HepG2 (cell line): ENCODE measurements around the gene DSE. TPM values are rescaled to one million over a fixed set of nuclear protein-coding genes. Genes with fewer than 3 reads are reported as not detected.

Source experiments
- ATAC-seq: fragments of 200-7000 bp; cut with Tn5 transposase; 3 replicates; pipeline ENCODE4 v1.9.1; 2020; ENCODE audit warnings: mild to moderate bottlenecking, moderate library complexity
- BruUV-seq: library from RNA; stranded (reverse); fragments of 400-500 nt; replicated peaks from 2 replicates; lab custom pipeline; 2021; lab: Mats Ljungman, UMichigan
- CTCF ChIA-PET: fragments of 300-600 bp; formaldehyde crosslinking; extraction: SDS; loops from one replicate; lab custom pipeline; 2021; ENCODE audit warnings: low total read pairs, inconsistent platforms, low intra/inter-chr PET ratio; lab: Yijun Ruan, JAX
- POLR2A ChIA-PET: fragments of 350-600 bp; sonication (Branson Sonifier 250); formaldehyde crosslinking; loops from one replicate; lab custom pipeline; 2020; ENCODE audit warnings: antibody characterized with exemption, inconsistent platforms; lab: Yijun Ruan, JAX
- DNase-seq: peaks from one replicate; pipeline ENCODE4 v3.0.0-alpha.2; 2015; ENCODE audit warnings: low spot score
- FAIRE-seq: peaks from 3 replicates; lab custom pipeline; 2011; peaks lifted over from hg19 to GRCh38; lab: Jason Lieb, UNC
- H2AFZ ChIP-seq: one replicate; pipeline ENCODE4 v1.6.1; 2011; ENCODE audit warnings: low read length, inconsistent platforms
- H3K27ac ChIP-seq: fragments of 300-600 bp; 3 replicates; pipeline ENCODE4 v1.8.0; 2011; ENCODE audit warnings: mixed run types, mild to moderate bottlenecking, mixed read lengths, low read length, inconsistent platforms; ENCODE audit not compliant: insufficient read depth; ENCODE audit errors: extremely low read length
- H3K27me3 ChIP-seq, 2 experiments: fragments of 200-600 bp in 1 of 2; 2 replicates in 1 of 2; 3 replicates in 1 of 2; pipeline versions ENCODE4 v1.6.0 to v1.8.0; 2011; ENCODE audit warnings: low read length in 2 of 2, mild to moderate bottlenecking in 2 of 2, moderate library complexity in 2 of 2, inconsistent platforms in 1 of 2; ENCODE audit not compliant: insufficient read depth in 2 of 2, control insufficient read depth in 1 of 2
- H3K36me3 ChIP-seq, 2 experiments: fragments of 200-600 bp in 1 of 2; replicated peaks in 1 of 2; 2 replicates in 1 of 2; 3 replicates in 1 of 2; pipeline versions ENCODE4 v1.5.1 to v1.8.0; 2011; ENCODE audit warnings: low read length in 2 of 2, inconsistent platforms in 1 of 2; ENCODE audit not compliant: insufficient read depth in 2 of 2, control insufficient read depth in 1 of 2
- H3K4me1 ChIP-seq: 2 replicates; pipeline ENCODE4 v1.5.1; 2012; ENCODE audit warnings: low read length, inconsistent platforms; ENCODE audit not compliant: insufficient read depth
- H3K4me2 ChIP-seq: 2 replicates; pipeline ENCODE4 v1.6.0; 2011; ENCODE audit warnings: low read depth, low read length, inconsistent platforms
- H3K4me3 ChIP-seq, 3 experiments: fragments of 200-600 bp in 1 of 3; sonication (generic), shearing (Covaris generic) in 1 of 3; replicated peaks in 1 of 3; 2 replicates each; pipeline ENCODE4 v1.5.1; 2011 to 2016; ENCODE audit warnings: low read length in 3 of 3, inconsistent platforms in 2 of 3, low read depth in 2 of 3, mild to moderate bottlenecking in 2 of 3, control low read depth in 1 of 3, mixed read lengths in 1 of 3; ENCODE audit not compliant: insufficient read depth in 1 of 3
- H3K79me2 ChIP-seq: one replicate; pipeline ENCODE4 v1.6.1; 2011; ENCODE audit warnings: low read length, inconsistent platforms; ENCODE audit not compliant: insufficient read depth
- H3K9ac ChIP-seq: 2 replicates; pipeline ENCODE4 v1.6.0; 2011; ENCODE audit warnings: mild to moderate bottlenecking, low read depth, low read length, inconsistent platforms; ENCODE audit not compliant: insufficient read depth
- H3K9me3 ChIP-seq: 2 replicates; pipeline ENCODE4 v1.5.1; 2012; ENCODE audit warnings: mild to moderate bottlenecking, low read length
- H4K20me1 ChIP-seq: 2 replicates; pipeline ENCODE4 v1.6.0; 2011; ENCODE audit warnings: inconsistent platforms, mild to moderate bottlenecking, low read length, moderate library complexity; ENCODE audit not compliant: insufficient read depth
- ATF5 ChIP-seq: sonication (generic); formaldehyde crosslinking; IDR thresholded peaks from 2 replicates; pipeline ENCODE4 v1.4.0; 2020; ENCODE audit warnings: mild to moderate bottlenecking, low read depth, missing genetic modification reagents
- CENPBD1 ChIP-seq: sonication (generic); formaldehyde crosslinking; IDR thresholded peaks from 2 replicates; pipeline ENCODE4 v1.8.0; 2022; ENCODE audit warnings: missing genetic modification reagents, low read depth, mild to moderate bottlenecking, borderline replicate concordance
- FOXP4 ChIP-seq: sonication (generic); formaldehyde crosslinking; IDR thresholded peaks from 2 replicates; pipeline ENCODE4 v1.4.0; 2020; ENCODE audit warnings: missing genetic modification reagents
- GTF2F1 ChIP-seq: fragments of 150-350 bp; IDR thresholded peaks from 2 replicates; pipeline ENCODE4 v1.6.1; 2014; ENCODE audit warnings: low read length
- HMGA1 ChIP-seq: sonication (generic); formaldehyde crosslinking; conservative IDR thresholded peaks from 2 replicates; pipeline ENCODE4 v1.4.0; 2020; ENCODE audit warnings: missing genetic modification reagents
- HMGXB4 ChIP-seq, 2 experiments: sonication (generic) in 1 of 2; formaldehyde crosslinking in 1 of 2; IDR thresholded peaks; 2 replicates each; pipeline versions ENCODE4 v1.4.0 to v1.6.1; 2018 to 2020; ENCODE audit warnings: missing genetic modification reagents in 2 of 2, borderline replicate concordance in 1 of 2, low read depth in 1 of 2, mild to moderate bottlenecking in 1 of 2, missing biosample characterization in 1 of 2
- HNF4G ChIP-seq, 2 experiments: sonication (generic) in 1 of 2; formaldehyde crosslinking in 1 of 2; IDR thresholded peaks; 2 replicates each; pipeline versions ENCODE4 v1.4.0 to v1.6.1; 2011 to 2020; ENCODE audit warnings: borderline replicate concordance in 2 of 2, low read depth in 2 of 2, mild to moderate bottlenecking in 2 of 2, low read length in 1 of 2, missing genetic modification reagents in 1 of 2, moderate library complexity in 1 of 2
- NCOA2 ChIP-seq: sonication (generic); formaldehyde crosslinking; IDR thresholded peaks from 2 replicates; pipeline ENCODE4 v1.8.0; 2022; ENCODE audit warnings: inconsistent platforms
- RARG ChIP-seq: sonication (generic); formaldehyde crosslinking; IDR thresholded peaks from 2 replicates; pipeline ENCODE4 v1.4.0; 2020; ENCODE audit warnings: low read depth, mild to moderate bottlenecking, missing genetic modification reagents
- TBP ChIP-seq: sonication (generic); formaldehyde crosslinking; IDR thresholded peaks from 2 replicates; pipeline ENCODE4 v1.5.0; 2020; ENCODE audit warnings: missing genetic modification reagents
- TP53 ChIP-seq: sonication (generic); formaldehyde crosslinking; conservative IDR thresholded peaks from 2 replicates; pipeline ENCODE4 v1.4.0; 2020; ENCODE audit warnings: missing genetic modification reagents
- ZFP91 ChIP-seq: sonication (generic); formaldehyde crosslinking; IDR thresholded peaks from 2 replicates; pipeline ENCODE4 v1.9.0; 2022; ENCODE audit warnings: missing genetic modification reagents, mild to moderate bottlenecking, borderline replicate concordance
- ZKSCAN5 ChIP-seq: sonication (generic); formaldehyde crosslinking; IDR thresholded peaks from 2 replicates; pipeline ENCODE4 v1.5.1; 2020; ENCODE audit warnings: mild to moderate bottlenecking, missing genetic modification reagents
- ZNF44 ChIP-seq: sonication (generic); formaldehyde crosslinking; IDR thresholded peaks from 2 replicates; pipeline ENCODE4 v1.5.1; 2020; ENCODE audit warnings: mild to moderate bottlenecking, missing genetic modification reagents
- ZNF749 ChIP-seq: sonication (generic); formaldehyde crosslinking; IDR thresholded peaks from 2 replicates; pipeline ENCODE4 v1.8.0; 2022; ENCODE audit warnings: mild to moderate bottlenecking, missing genetic modification reagents, moderate library complexity, borderline replicate concordance
- WGBS: methylation state at CpG from one replicate; pipeline ENCODE4 v1.1.6; 2017; ENCODE audit warnings: low lambda C conversion rate; 5-methylcytosine and 5-hydroxymethylcytosine counted together
- in situ Hi-C: cut with HindIII; loops from 2 replicates; pipeline ENCODE4 v1.10.0; 2017; ENCODE audit warnings: low pct_unique_long_range_greater_than_20kb; ENCODE audit not compliant: extremely low pct_ligation_motif_present
- intact Hi-C: fragments of 100-400 bp; cut with micrococcal nuclease; formaldehyde crosslinking; loops from one replicate; pipeline ENCODE4 v1.10.0; 2022; ENCODE audit not compliant: unreplicated experiment
- polyA plus RNA-seq, 8 experiments: library from polyadenylated mRNA; depleted of rRNA in 3 of 8; stranded (reverse) in 7 of 8; unstranded in 1 of 8; fragments of >200 nt; fragmentation: Illumina TruSeq in 4 of 8; extraction: Trizol in 4 of 8; gene quantifications; 2 replicates each; pipeline versions ENCODE4 v1.2.1 to v1.2.3, GENCODE V29; 2011 to 2016; ENCODE audit warnings: low read depth in 4 of 8, missing spikeins in 1 of 8, mixed read lengths in 1 of 8; ENCODE audit not compliant: insufficient read depth in 1 of 8
- total RNA-seq, 5 experiments: library from RNA; depleted of rRNA; stranded (reverse); fragments of >200 nt; fragmentation: Illumina TruSeq; extraction: Trizol; gene quantifications; 2 replicates each; pipeline ENCODE4 v1.2.3, GENCODE V29; 2016; ENCODE audit warnings: low read depth in 1 of 5

Gene DSE
- total and polyA plus RNA-seq, 2 of the 13 experiments (the other 11 are each of a cell fraction or from before 2014, with no cell fraction given): 2.6 to 4.6 TPM

GRCh38 chr6:116424001-116424400 is 53.3 kb downstream of the DSE start (continued):
- TF ChIP-seq ZFP91 (no peak), ZNF749 (no peak), ZKSCAN5 (no peak), GTF2F1 (no peak), TP53 (CRISPR knock-in tag) (no peak)

- no peaks in the 10 kb centered on the region for H3K4me1 ChIP-seq
- no peak overlapping the region for H3K4me2 ChIP-seq
- H3K27ac ChIP-seq: no peak overlapping the region
- no peak overlapping the region for H2AFZ ChIP-seq
- ChIA-PET POLR2A (no interaction called here), CTCF (no interaction called here)
- BruUV-seq: no TSS peak
- H3K9ac ChIP-seq: no peak overlapping the region
- DNase-seq: no peak
- TF ChIP-seq HMGA1 (CRISPR knock-in tag) (no peak), RARG (CRISPR knock-in tag) (no peak), FOXP4 (CRISPR knock-in tag) (no peak), TBP (CRISPR knock-in tag) (no peak), HNF4G (IDR thresholded peaks at IDR 0.05; ENCODE audit: borderline replicate concordance, low read depth, low read length) (no peak), HNF4G (CRISPR knock-in tag; IDR thresholded peaks at IDR 0.05; ENCODE audit: borderline replicate concordance, low read depth) (no peak), CENPBD1 (CRISPR knock-in tag) (no peak), ATF5 (no peak), HMGXB4 (CRISPR knock-in tag; IDR thresholded peaks at IDR 0.05; ENCODE audit: borderline replicate concordance in 1 of 2, low read depth in 1 of 2) (no peak), ZNF44 (CRISPR knock-in tag) (no peak), NCOA2 (no peak)
- no peak for ATAC-seq
- FAIRE-seq: no peak
- no peak overlapping the region for H3K4me3 ChIP-seq
- no peaks in the 10 kb centered on the region for H4K20me1 ChIP-seq
- 68% methylated on average over 3 of the region's 3 CpGs for WGBS
- no peaks in the 10 kb centered on the region for H3K9me3 ChIP-seq
- H3K36me3 ChIP-seq: no peaks in the 10 kb centered on the region
- H3K79me2 ChIP-seq: no peaks in the 10 kb centered on the region
- intact Hi-C loops (no loop called here), in situ Hi-C loops (no loop called here)
- peaks cover 0 to 1% of the 10 kb centered on the region in 2 experiments; a peak in 1 of 5 replicates for H3K27me3 ChIP-seq
Observed at GRCh38 chr6:116426551-116426950, 55.8 kb downstream of the DSE start.
